GM19452 (cell line): ENCODE data around the gene ADD2.
"Not testable (repeated sequence)": the region's sequence is repeated elsewhere in the genome, so short reads cannot be mapped to it uniquely, and the experiment has no call there.

Experiments
- ATAC-seq: cut with Tn5 transposase; IDR thresholded peaks from one replicate; pipeline ENCODE4 v1.9.1; 2021; ENCODE audit not compliant: unreplicated experiment

Gene ADD2

DNA sequence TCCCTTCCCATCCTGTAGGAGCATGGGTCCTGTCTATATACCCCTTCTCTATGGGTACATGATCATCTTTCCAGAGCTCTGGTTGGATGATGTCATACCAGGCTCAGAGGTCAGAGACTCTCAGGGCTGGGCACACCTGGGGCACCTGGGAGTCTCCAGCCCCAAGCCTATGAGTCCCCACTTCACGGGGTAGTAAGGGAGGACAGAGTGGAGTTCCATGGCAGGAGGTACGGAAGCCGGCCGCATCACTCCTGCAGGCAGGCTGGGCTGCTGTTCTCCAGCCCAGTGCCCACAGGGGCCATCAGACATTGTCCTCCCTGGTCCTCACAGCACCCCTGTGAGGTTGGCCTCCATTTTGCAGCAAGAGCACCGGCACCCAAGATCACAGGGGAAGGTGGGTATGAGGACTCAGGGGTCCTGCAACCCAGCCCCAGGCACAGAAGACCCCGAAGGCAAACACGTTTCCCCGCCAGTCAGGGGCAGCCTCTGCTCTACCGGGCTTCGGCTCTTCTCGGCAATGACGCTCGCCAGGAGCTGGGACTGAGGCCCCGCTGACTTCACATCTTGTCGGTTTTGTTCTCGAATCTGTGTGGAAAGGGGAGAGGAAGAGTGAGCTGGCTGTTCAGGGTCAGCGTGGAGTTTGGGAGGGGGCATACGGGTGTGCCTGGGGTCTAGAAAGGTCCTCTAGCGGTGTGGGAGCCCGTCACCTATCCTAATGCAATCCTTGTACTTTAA, 91.5 kb downstream of the ADD2 start:
- ATAC-seq, result no peak

- ATAC-seq, result no peak
These were observed 92.1 kb downstream of the ADD2 start for GRCh38 chr2:70675862-70676261.

DNA sequence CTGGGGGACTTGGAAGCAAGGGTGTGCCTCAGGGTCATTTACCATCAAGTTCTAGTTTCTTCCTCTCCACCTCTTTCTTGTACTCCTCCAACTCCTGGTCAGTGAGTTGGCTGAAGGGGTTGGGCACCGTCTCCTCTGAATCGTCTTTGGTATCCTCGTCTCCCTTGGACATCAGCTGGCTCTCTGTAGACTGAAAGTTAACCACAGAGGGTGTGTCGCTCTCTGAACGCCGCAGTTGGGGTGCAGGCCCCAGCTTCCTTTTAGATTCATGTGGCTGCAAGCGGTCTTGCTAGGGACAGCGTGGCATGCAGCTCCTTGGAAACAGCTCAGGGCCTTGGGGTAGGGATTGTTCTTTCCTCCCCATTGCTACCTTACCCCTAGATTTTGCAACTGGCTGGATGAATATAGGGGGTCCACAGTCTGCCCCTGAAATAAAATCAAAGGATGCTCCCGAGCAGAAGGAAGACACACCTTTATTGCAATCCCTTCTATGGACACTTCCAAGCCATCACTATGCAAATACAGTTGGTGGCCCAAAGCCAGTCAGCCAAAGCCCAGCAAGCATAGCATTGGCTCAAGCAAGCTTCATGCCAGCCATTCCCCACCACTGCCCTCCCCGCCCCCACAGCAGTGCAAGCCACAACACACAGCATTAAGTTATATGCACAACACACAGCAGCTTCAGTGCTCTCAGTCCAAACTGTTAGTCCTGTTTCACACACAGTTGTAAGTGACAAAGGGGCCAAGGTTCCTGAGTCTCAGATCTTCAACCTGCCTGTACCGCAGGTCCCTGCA, 93.2 kb downstream of the ADD2 start:
- ATAC-seq, result no peak

- no peak for ATAC-seq
These were observed 94.9 kb downstream of the ADD2 start for GRCh38 chr2:70673041-70673647.

DNA sequence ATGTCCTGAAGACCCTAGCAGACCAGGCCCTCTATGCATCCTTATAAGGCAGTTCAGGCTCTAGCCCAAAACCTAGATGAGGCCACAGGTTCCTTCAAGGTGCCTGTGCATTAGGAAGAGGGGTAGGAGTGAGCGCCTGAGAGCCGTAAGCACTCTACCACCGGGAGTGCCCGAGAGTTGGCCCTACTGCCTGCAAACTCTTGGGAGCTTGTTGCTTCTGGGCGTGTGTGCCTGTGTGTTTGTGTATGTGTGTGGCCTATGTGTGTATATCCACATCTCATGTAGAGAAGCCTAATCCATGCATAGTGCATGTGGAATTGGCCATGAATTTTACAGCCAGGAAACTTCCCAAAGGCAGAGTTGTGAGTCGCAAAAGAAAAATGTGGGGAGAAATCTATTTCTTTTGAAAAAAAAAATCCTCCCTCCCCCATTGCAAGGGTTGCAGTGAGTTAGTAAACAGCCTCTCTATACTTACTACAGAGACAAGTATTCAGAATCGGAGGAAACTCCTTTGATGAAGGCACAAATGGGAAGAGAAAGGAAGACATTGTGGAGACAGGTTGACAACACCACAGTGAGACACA, 96.8 kb downstream of the ADD2 start:
- no peak for ATAC-seq

- no peak for ATAC-seq
These were observed 97.4 kb downstream of the ADD2 start for GRCh38 chr2:70670626-70671025.

- no peak for ATAC-seq
These were observed 97.8 kb downstream of the ADD2 start for GRCh38 chr2:70670202-70670601.

DNA sequence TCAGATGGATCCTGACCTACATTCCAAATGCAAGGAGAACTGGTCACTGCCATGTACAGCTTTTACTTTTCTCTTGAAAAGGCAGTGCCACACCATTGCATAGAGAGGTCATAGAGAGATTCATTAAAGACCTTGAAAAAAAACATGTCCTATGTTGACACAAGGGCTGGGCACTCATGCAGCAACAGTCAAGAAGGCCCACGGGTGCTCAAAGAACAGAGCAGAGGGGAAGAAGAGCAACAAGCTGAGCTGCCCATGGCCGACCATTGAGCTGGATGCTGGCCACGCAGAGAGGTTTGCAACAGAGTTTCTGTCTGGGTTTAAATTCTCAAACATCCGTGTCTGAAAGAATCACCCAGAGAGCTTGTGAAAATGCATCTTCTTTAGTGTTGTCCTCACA, 99.1 kb downstream of the ADD2 start:
- no peak for ATAC-seq

GRCh38 chr2:70668432-70668831, 99.6 kb downstream of the ADD2 start:
- ATAC-seq, result no peak

DNA sequence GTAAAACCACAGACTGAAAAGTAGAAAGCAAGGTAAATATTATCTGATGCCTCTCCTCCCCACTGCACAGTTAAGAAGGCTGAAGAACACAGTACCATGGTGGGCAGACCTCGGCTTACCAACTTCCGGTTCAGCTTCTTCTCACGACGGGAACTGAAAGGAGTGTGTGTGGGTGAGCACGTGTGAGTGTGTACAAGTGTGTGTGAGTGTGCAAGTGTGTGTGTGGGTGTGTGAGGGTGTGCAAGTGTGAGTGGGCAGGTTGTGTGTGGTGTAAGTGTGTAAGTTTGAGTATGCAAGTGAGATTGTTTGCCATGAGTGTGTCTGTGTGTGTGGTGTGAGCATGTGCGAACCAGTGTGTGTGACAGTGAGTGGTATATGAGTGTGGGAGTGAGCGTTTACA, 103.5 kb downstream of the ADD2 start:
- no peak for ATAC-seq

GRCh38 chr2:70663411-70663810, 104.6 kb downstream of the ADD2 start:
- no peak for ATAC-seq

- ATAC-seq, result no peak
These were observed 108.4 kb downstream of the ADD2 start for GRCh38 chr2:70659551-70659950.

DNA sequence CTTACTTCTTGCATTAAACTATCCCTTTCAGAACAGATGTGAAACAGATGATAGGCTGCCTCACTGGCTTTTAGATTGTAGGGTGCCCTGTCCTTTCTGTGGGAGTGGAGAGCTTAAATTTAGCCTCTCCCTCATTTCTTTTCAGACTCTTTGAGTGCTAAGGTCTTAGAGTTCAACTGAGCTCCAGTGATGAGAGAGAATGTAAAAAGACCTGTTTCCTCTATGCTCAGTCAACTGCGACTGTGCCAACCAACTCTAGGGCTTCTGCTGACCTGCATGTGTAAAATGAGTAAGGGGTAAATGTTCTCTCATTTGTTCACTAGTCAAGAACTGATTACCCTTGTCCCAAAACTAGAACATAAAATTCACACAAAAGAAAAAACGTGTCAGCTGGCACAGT, 109.5 kb downstream of the ADD2 start:
- no peak for ATAC-seq

GRCh38 chr2:70657246-70657645, 110.8 kb downstream of the ADD2 start:
- ATAC-seq, result no peak

DNA sequence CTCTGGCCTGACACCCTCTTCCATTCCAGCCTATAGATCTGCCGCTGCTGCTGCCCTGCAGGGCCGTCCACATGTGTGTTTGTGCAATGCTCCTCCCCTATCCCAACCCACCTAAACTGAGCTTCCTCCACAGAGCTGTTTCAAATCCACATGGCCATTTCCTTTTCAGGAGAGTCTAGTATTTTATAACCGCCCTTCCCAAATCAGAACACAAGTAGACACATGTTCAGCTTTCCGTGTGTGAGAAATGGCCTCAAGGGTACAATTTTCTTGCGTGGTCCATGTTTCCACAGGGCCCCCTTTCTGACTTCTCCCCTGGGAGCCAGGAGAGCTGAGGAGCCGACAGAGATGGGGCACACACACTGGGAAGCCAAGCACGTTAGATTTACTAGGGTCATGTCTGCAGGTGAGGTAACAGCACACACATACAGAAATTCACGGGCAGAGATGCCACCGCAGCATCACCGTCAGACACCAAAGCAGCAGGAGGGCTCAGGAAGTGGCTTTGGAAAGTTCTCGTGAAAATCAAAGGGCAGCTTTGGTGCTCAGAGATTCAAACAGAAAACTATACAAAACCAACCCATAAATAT, 111.5 kb downstream of the ADD2 start:
- ATAC-seq, result no peak

DNA sequence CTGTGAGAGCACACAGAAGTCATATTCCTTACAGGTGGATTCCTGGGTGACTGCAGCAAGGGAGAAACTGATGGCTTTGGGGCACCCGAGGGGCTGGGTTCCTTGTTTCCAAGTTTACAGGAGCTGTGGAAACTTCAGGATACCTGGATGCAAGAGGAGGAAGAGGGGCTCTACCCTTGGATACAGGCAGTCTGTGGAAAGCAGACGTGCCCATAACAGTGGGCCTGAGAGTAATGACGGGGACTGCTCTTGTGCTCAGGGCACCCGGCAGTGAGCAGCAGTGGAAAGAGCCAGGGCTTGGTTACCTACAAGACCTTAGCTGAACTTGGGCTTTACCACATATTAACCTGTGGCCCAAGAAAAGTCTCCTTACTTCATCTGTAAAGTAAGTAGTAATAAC, 112.2 kb downstream of the ADD2 start:
- ATAC-seq, result no peak

- not testable (repeated sequence) for ATAC-seq
These were observed 112.8 kb downstream of the ADD2 start for GRCh38 chr2:70655211-70655610.

DNA sequence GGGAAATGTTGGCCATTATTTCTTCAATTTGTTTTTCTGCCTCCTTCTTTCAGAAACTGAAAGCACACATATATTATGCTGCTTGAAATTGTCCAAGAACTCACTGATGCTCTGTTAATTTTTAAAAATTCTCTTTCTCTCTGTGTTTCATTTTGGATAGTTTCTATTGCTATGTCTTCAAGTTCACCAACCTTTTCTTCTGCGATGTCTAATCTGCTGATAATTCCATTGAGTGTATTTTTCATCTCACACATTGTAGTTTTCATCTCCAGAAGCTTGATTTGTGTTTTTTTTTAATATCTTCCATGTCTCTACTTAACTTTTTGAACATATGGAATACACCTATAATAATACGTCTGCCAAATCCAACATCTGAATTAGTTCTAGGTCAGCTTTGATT, 116.3 kb downstream of the ADD2 start:
- no peak for ATAC-seq

DNA sequence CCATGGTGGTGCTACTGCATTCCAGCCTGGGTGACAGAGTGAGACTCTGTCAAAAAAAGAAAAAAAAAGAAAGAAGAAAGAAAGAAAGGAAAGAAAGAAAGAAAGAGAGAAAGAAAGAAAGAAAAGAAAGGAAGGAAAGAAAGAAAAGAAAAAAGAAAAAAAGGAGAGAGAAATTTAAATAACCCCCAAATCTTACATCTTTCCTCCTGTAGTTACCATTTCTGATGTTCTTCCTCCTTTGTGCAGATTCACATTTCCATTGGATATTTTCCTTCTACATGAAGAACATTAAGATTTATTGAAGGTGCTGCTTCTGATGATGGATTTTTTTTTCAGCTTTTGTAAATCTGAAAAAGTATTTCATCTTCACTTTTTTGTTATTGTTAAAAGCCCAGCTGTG, 117.0 kb downstream of the ADD2 start:
- ATAC-seq, result no peak

- no peak for ATAC-seq
These were observed 119.0 kb downstream of the ADD2 start for GRCh38 chr2:70648961-70649360.

GRCh38 chr2:70647873-70648481, 120.0 kb downstream of the ADD2 start:
- ATAC-seq, result no peak
